ENCODE results near the gene SDF2. TPM values are rescaled to one million over a fixed set of nuclear protein-coding genes. Genes with fewer than 3 reads are reported as not detected.

SDF2 gene
- total RNA-seq, 4 donors from 2014 or later = 36.6 to 47.4 (median 38.0) TPM

DNA sequence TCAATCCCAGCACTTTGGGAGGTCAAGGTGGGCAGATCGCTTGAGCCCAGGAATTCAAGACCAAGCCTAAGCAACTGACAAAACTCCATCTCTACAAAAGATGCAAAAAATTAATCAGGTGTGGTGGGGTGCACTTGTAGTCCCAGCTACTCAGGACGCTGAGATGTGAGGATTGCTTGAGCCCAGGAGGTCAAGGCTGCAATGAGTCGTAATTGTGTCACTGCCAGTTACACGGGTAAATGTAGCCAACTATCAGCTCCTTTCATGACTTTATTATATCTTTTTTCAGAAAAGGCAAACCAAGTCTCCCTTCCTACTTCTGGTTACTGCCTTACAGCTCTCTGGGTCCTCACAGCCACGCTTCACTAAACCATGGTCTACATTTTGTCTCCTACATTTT, 4.0 kb downstream of the SDF2 start:
- no peak overlapping the region for H3K4me3 ChIP-seq (ENCODE audit: low read depth, poor library complexity, severe bottlenecking)
- intact Hi-C loops (cut with DNase I; ENCODE audit: low total_unique reads) = no loop called here
- WGBS, 2 donors = 79 to 84% methylated on average over 5 of the region's 5 CpGs
- peak in 1 of 2 donors; percentile 29 for DNase-seq (ENCODE audit: low spot score in 2 of 2)
- no peak for TF ChIP-seq POLR2A (IDR thresholded peaks at IDR 0.05)
- TF ChIP-seq, protein P1, sequence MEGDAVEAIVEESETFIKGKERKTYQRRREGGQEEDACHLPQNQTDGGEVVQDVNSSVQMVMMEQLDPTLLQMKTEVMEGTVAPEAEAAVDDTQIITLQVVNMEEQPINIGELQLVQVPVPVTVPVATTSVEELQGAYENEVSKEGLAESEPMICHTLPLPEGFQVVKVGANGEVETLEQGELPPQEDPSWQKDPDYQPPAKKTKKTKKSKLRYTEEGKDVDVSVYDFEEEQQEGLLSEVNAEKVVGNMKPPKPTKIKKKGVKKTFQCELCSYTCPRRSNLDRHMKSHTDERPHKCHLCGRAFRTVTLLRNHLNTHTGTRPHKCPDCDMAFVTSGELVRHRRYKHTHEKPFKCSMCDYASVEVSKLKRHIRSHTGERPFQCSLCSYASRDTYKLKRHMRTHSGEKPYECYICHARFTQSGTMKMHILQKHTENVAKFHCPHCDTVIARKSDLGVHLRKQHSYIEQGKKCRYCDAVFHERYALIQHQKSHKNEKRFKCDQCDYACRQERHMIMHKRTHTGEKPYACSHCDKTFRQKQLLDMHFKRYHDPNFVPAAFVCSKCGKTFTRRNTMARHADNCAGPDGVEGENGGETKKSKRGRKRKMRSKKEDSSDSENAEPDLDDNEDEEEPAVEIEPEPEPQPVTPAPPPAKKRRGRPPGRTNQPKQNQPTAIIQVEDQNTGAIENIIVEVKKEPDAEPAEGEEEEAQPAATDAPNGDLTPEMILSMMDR (IDR thresholded peaks at IDR 0.05) = no peak

- no peak for TF ChIP-seq POLR2A (IDR thresholded peaks at IDR 0.05)
- TF ChIP-seq, protein P1 (IDR thresholded peaks at IDR 0.05) = no peak
- peak in 1 of 2 donors; percentile 42 for DNase-seq (ENCODE audit: low spot score in 2 of 2)
- intact Hi-C loops (cut with DNase I; ENCODE audit: low total_unique reads) = no loop called here
- WGBS, 2 donors = 94 to 95% methylated on average over 5 of the region's 5 CpGs
- no peak overlapping the region for H3K4me3 ChIP-seq (ENCODE audit: low read depth, poor library complexity, severe bottlenecking)
Observed at GRCh38 chr17:28655160-28655559, 6.5 kb downstream of the SDF2 start.

- DNase-seq (ENCODE audit: low spot score in 2 of 2) = no peak
Observed at GRCh38 chr17:28648698-28649097, 13.0 kb downstream of the SDF2 start.

GRCh38 chr17:28646039-28646754, 15.5 kb downstream of the SDF2 start:
- intact Hi-C loops (cut with DNase I; ENCODE audit: low total_unique reads) = no loop called here
- WGBS, 2 donors = 49% methylated on average over 12 of the region's 12 CpGs
- no peak overlapping the region for H3K4me3 ChIP-seq (ENCODE audit: low read depth, poor library complexity, severe bottlenecking)
- peak in 1 of 2 donors; percentile 21 for DNase-seq (ENCODE audit: low spot score in 2 of 2)
- TF ChIP-seq, protein P1 (IDR thresholded peaks at IDR 0.05) = no peak
- no peak for TF ChIP-seq POLR2A (IDR thresholded peaks at IDR 0.05)

More at GRCh38 chr17:28648698-28649097, 13.0 kb downstream of the SDF2 start:
- WGBS, 2 donors = 85 to 87% methylated on average over 2 of the region's 2 CpGs
- TF ChIP-seq POLR2A (IDR thresholded peaks at IDR 0.05) = no peak
- TF ChIP-seq, protein P1 (IDR thresholded peaks at IDR 0.05) = no peak
- no peak overlapping the region for H3K4me3 ChIP-seq (ENCODE audit: low read depth, poor library complexity, severe bottlenecking)
- intact Hi-C loops (cut with DNase I; ENCODE audit: low total_unique reads) = no loop called here

GRCh38 chr17:28645576-28645939, 16.1 kb downstream of the SDF2 start:
- peak overlapping the region; percentile 32 for H3K4me3 ChIP-seq (ENCODE audit: low read depth, poor library complexity, severe bottlenecking)
- intact Hi-C loops (cut with DNase I; ENCODE audit: low total_unique reads) = no loop called here
- 14 to 15% methylated on average over 8 of the region's 8 CpGs for WGBS, 2 donors
- TF ChIP-seq, protein P1 (IDR thresholded peaks at IDR 0.05) = no peak
- TF ChIP-seq POLR2A (IDR thresholded peaks at IDR 0.05) = no peak
- DNase-seq (ENCODE audit: low spot score in 2 of 2) = no peak
